Trophoblast cell (in vitro differentiated cells and primary cell): ENCODE measurements around the gene ITGAE.

ENCODE experiments used
- DNase-seq, 2 donors: peaks; one replicate each; pipeline ENCODE4 v3.0.0-alpha.2; 2016
- H2AFZ ChIP-seq: 2 replicates; pipeline ENCODE4 v1.6.1; 2013; ENCODE audit warnings: low read length, moderate library complexity, mild to moderate bottlenecking; ENCODE audit not compliant: insufficient read depth, poor library complexity
- H2AK5ac ChIP-seq: 2 replicates; pipeline ENCODE4 v1.6.1; 2013; ENCODE audit warnings: mild to moderate bottlenecking, low read length
- H2BK120ac ChIP-seq: 2 replicates; pipeline ENCODE4 v1.6.1; 2013; ENCODE audit warnings: low read length, mild to moderate bottlenecking, moderate library complexity; ENCODE audit not compliant: insufficient read depth, poor library complexity
- H2BK12ac ChIP-seq: 2 replicates; pipeline ENCODE4 v1.6.1; 2013; ENCODE audit warnings: mild to moderate bottlenecking, low read length, moderate library complexity
- H2BK5ac ChIP-seq: 2 replicates; pipeline ENCODE4 v1.6.1; 2013; ENCODE audit warnings: low read length, low read depth, moderate library complexity, mild to moderate bottlenecking; ENCODE audit not compliant: poor library complexity
- H3K14ac ChIP-seq: 2 replicates; pipeline ENCODE4 v1.6.1; 2013; ENCODE audit warnings: mild to moderate bottlenecking, low read length
- H3K18ac ChIP-seq: 2 replicates; pipeline ENCODE4 v1.6.1; 2013; ENCODE audit warnings: mild to moderate bottlenecking, low read length
- H3K23ac ChIP-seq: 2 replicates; pipeline ENCODE4 v1.6.1; 2013; ENCODE audit warnings: low read length
- H3K27ac ChIP-seq: 2 replicates; pipeline ENCODE4 v1.5.1; 2013; ENCODE audit warnings: low read depth, mild to moderate bottlenecking, inconsistent platforms, low read length, moderate library complexity
- H3K27me3 ChIP-seq: 2 replicates; pipeline ENCODE4 v1.6.1; 2013; ENCODE audit warnings: inconsistent platforms, mild to moderate bottlenecking, low read length, moderate library complexity; ENCODE audit not compliant: insufficient read depth
- H3K36me3 ChIP-seq, 2 experiments: 1 replicate in 1 of 2; 2 replicates in 1 of 2; pipeline ENCODE4 v1.6.1; 2013; ENCODE audit warnings: low read length in 2 of 2, mild to moderate bottlenecking in 2 of 2, moderate library complexity in 1 of 2; ENCODE audit not compliant: insufficient read depth in 2 of 2, control insufficient read depth in 1 of 2
- H3K4ac ChIP-seq: 2 replicates; pipeline ENCODE4 v1.6.1; 2013; ENCODE audit warnings: low read depth, mild to moderate bottlenecking, low read length, moderate library complexity
- H3K4me1 ChIP-seq, 2 experiments: 1 replicate in 1 of 2; 2 replicates in 1 of 2; pipeline ENCODE4 v1.6.1; 2013; ENCODE audit warnings: low read length in 2 of 2, mild to moderate bottlenecking in 2 of 2, moderate library complexity in 1 of 2; ENCODE audit not compliant: insufficient read depth in 2 of 2, control insufficient read depth in 1 of 2
- H3K4me2 ChIP-seq: 2 replicates; pipeline ENCODE4 v1.6.1; 2013; ENCODE audit warnings: inconsistent platforms, mild to moderate bottlenecking, low read length, moderate library complexity
- H3K4me3 ChIP-seq: 2 replicates; pipeline ENCODE4 v1.5.1; 2013; ENCODE audit warnings: mild to moderate bottlenecking, low read depth, low read length, inconsistent platforms
- H3K79me1 ChIP-seq: one replicate; pipeline ENCODE4 v1.6.1; 2013; ENCODE audit warnings: low read length
- H3K79me2 ChIP-seq: 2 replicates; pipeline ENCODE4 v1.6.1; 2013; ENCODE audit warnings: low read length, mild to moderate bottlenecking; ENCODE audit not compliant: control insufficient read depth, insufficient read depth, poor library complexity
- H3K9ac ChIP-seq: 2 replicates; pipeline ENCODE4 v1.6.1; 2013; ENCODE audit warnings: mild to moderate bottlenecking, low read length
- H3K9me3 ChIP-seq: 2 replicates; pipeline ENCODE4 v1.6.1; 2013; ENCODE audit warnings: low read depth, mild to moderate bottlenecking, control low read depth, inconsistent platforms, low read length; ENCODE audit not compliant: insufficient read depth
- H4K12ac ChIP-seq: 2 replicates; pipeline ENCODE4 v1.6.1; 2013; ENCODE audit warnings: low read depth, mild to moderate bottlenecking, low read length, moderate library complexity
- H4K8ac ChIP-seq: 2 replicates; pipeline ENCODE4 v1.6.1; 2013; ENCODE audit warnings: low read depth, mild to moderate bottlenecking, low read length, moderate library complexity
- H4K91ac ChIP-seq: one replicate; pipeline ENCODE4 v1.6.1; 2013; ENCODE audit warnings: low read depth, mild to moderate bottlenecking, low read length, moderate library complexity
- whole genome bisulfite sequencing: extraction: QIAGEN DNeasy Blood & Tissue Kit; methylation state at CpG from one replicate; pipeline ENCODE4 v1.1.7; 2013; ENCODE audit warnings: missing lambda C conversion rate; ENCODE audit not compliant: insufficient read length, insufficient coverage; ENCODE audit errors: extremely low coverage; 5-methylcytosine and 5-hydroxymethylcytosine counted together

Gene ITGAE

GRCh38 chr17:3828852-3829232, 27.9 kb upstream of the ITGAE start:
- no peak overlapping the region for H3K9ac ChIP-seq
- no peak overlapping the region for H3K23ac ChIP-seq
- no peaks in the 10 kb centered on the region for H3K79me1 ChIP-seq
- WGBS, result no CpG with 5 or more reads among the region's 7 CpGs
- H2AK5ac ChIP-seq, result no peak overlapping the region
- H3K27me3 ChIP-seq, result no peaks in the 10 kb centered on the region
- no peak overlapping the region for H2BK120ac ChIP-seq
- no peak overlapping the region for H2BK12ac ChIP-seq
- peaks cover 18 to 33% of the 10 kb centered on the region in 2 experiments for H3K36me3 ChIP-seq
- no peak overlapping the region for H4K91ac ChIP-seq
- no peak overlapping the region for H3K4ac ChIP-seq
- no peak overlapping the region for H3K27ac ChIP-seq
- H3K79me2 ChIP-seq, result no peaks in the 10 kb centered on the region
- no peaks in the 10 kb centered on the region for H3K4me1 ChIP-seq
- H3K18ac ChIP-seq, result no peak overlapping the region
- peaks cover 2% of the 10 kb centered on the region for H3K9me3 ChIP-seq
- no peak overlapping the region for H2AFZ ChIP-seq
- H4K8ac ChIP-seq, result no peak overlapping the region
- H2BK5ac ChIP-seq, result no peak overlapping the region
- H3K4me2 ChIP-seq, result no peak overlapping the region
- no peak overlapping the region for H3K4me3 ChIP-seq
- H3K14ac ChIP-seq, result no peak overlapping the region
- no peak overlapping the region for H4K12ac ChIP-seq
- no peak for DNase-seq

GRCh38 chr17:3828151-3828851, 27.3 kb upstream of the ITGAE start:
- Histone ChIP-seq H3K4me2 (no peak overlapping the region), H3K36me3 (peaks cover 20 to 35% of the 10 kb centered on the region in 2 experiments), H3K79me2 (no peaks in the 10 kb centered on the region), H3K18ac (no peak overlapping the region), H3K4me1 (no peaks in the 10 kb centered on the region), H3K23ac (no peak overlapping the region), H2AFZ (no peak overlapping the region), H3K9me3 (peaks cover 2% of the 10 kb centered on the region), H4K12ac (no peak overlapping the region), H2BK5ac (no peak overlapping the region), H2BK120ac (no peak overlapping the region), H4K8ac (no peak overlapping the region), H3K27me3 (no peaks in the 10 kb centered on the region), H3K4me3 (no peak overlapping the region), H3K27ac (no peak overlapping the region), H3K4ac (no peak overlapping the region), H4K91ac (no peak overlapping the region), H3K79me1 (no peaks in the 10 kb centered on the region), H2BK12ac (no peak overlapping the region), H3K14ac (no peak overlapping the region), H2AK5ac (no peak overlapping the region), H3K9ac (no peak overlapping the region)
- no peak for DNase-seq
- WGBS, result no CpG with 5 or more reads among the region's 7 CpGs

GRCh38 chr17:3827124-3827773, 26.3 kb upstream of the ITGAE start:
- H4K12ac ChIP-seq, result no peak overlapping the region
- H3K79me2 ChIP-seq, result no peaks in the 10 kb centered on the region
- no peak overlapping the region for H4K8ac ChIP-seq
- H3K4me2 ChIP-seq, result no peak overlapping the region
- H3K4ac ChIP-seq, result no peak overlapping the region
- WGBS, result no CpG with 5 or more reads among the region's 6 CpGs
- H4K91ac ChIP-seq, result no peak overlapping the region
- DNase-seq, result peak; percentile 75 to 91
- H3K27me3 ChIP-seq, result no peaks in the 10 kb centered on the region
- H2BK5ac ChIP-seq, result no peak overlapping the region
- H3K4me1 ChIP-seq, result no peaks in the 10 kb centered on the region
- peaks cover 17 to 31% of the 10 kb centered on the region in 2 experiments for H3K36me3 ChIP-seq
- H2AFZ ChIP-seq, result no peak overlapping the region
- no peak overlapping the region for H2AK5ac ChIP-seq
- no peak overlapping the region for H3K27ac ChIP-seq
- peaks cover 2% of the 10 kb centered on the region for H3K9me3 ChIP-seq
- H3K4me3 ChIP-seq, result no peak overlapping the region
- H2BK120ac ChIP-seq, result no peak overlapping the region
- no peak overlapping the region for H2BK12ac ChIP-seq
- no peak overlapping the region for H3K18ac ChIP-seq
- H3K79me1 ChIP-seq, result no peaks in the 10 kb centered on the region
- no peak overlapping the region for H3K9ac ChIP-seq
- no peak overlapping the region for H3K23ac ChIP-seq
- no peak overlapping the region for H3K14ac ChIP-seq

- Histone ChIP-seq H3K4ac (no peak overlapping the region), H3K27ac (no peak overlapping the region), H2BK120ac (no peak overlapping the region), H3K36me3 (peaks cover 21 to 34% of the 10 kb centered on the region in 2 experiments), H3K4me2 (no peak overlapping the region), H3K4me3 (no peak overlapping the region), H4K91ac (no peak overlapping the region), H3K9ac (no peak overlapping the region), H2BK5ac (no peak overlapping the region), H2AFZ (no peak overlapping the region), H3K18ac (no peak overlapping the region), H2BK12ac (no peak overlapping the region), H3K27me3 (no peaks in the 10 kb centered on the region), H3K9me3 (peaks cover 2% of the 10 kb centered on the region), H3K4me1 (no peaks in the 10 kb centered on the region), H3K23ac (no peak overlapping the region), H4K8ac (no peak overlapping the region), H2AK5ac (no peak overlapping the region), H3K79me1 (no peaks in the 10 kb centered on the region), H4K12ac (no peak overlapping the region), H3K14ac (no peak overlapping the region), H3K79me2 (no peaks in the 10 kb centered on the region)
- no CpG with 5 or more reads among the region's 4 CpGs for WGBS
- no peak for DNase-seq
Measured at GRCh38 chr17:3826191-3826590, 25.2 kb upstream of the ITGAE start.
